Endothelial cell (in vitro differentiated cells): ENCODE results near the gene RBFOX2. TPM values are rescaled to one million over a fixed set of nuclear protein-coding genes. Genes with fewer than 3 reads are reported as not detected.

Experiments
- DNase-seq: peaks from one replicate; pipeline ENCODE4 v3.0.0; 2021; ENCODE audit warnings: low spot score
- H3K27ac Mint-ChIP-seq: one replicate; pipeline ENCODE4 v1.8.0; 2021; ENCODE audit warnings: mixed read lengths, inconsistent platforms; ENCODE audit not compliant: unreplicated experiment
- H3K27me3 Mint-ChIP-seq: one replicate; pipeline ENCODE4 v1.8.0; 2021; ENCODE audit warnings: mild to moderate bottlenecking, moderate library complexity, mixed read lengths, inconsistent platforms; ENCODE audit not compliant: unreplicated experiment
- H3K36me3 Mint-ChIP-seq: one replicate; pipeline ENCODE4 v1.8.0; 2021; ENCODE audit warnings: mild to moderate bottlenecking, low read depth, mixed read lengths, inconsistent platforms; ENCODE audit not compliant: unreplicated experiment
- H3K4me1 Mint-ChIP-seq: one replicate; pipeline ENCODE4 v1.8.0; 2021; ENCODE audit warnings: mild to moderate bottlenecking, mixed read lengths, inconsistent platforms; ENCODE audit not compliant: unreplicated experiment
- H3K4me3 Mint-ChIP-seq: one replicate; pipeline ENCODE4 v1.8.0; 2021; ENCODE audit warnings: mild to moderate bottlenecking, mixed read lengths, inconsistent platforms; ENCODE audit not compliant: unreplicated experiment
- H3K9me3 Mint-ChIP-seq: one replicate; pipeline ENCODE4 v1.8.0; 2021; ENCODE audit warnings: mixed read lengths, inconsistent platforms; ENCODE audit not compliant: unreplicated experiment
- total RNA-seq: library from RNA; stranded (reverse); fragmentation: NEBNext Ultra II Directional; extraction: Animal tissue kit (Norgen Biotek cat#: 25700); gene quantifications from one replicate; pipeline ENCODE4 v1.2.1, GENCODE V29; 2021; ENCODE audit not compliant: unreplicated experiment
- TF ChIP-seq, protein P1 (sequence below): fragments of 200-600 bp; sonication (generic); IDR thresholded peaks from one replicate; pipeline ENCODE4 v1.5.0; 2021; ENCODE audit warnings: antibody characterized with exemption; ENCODE audit not compliant: unreplicated experiment

RBFOX2 gene
- total RNA-seq, 1 donor from 2014 or later, result 228 TPM

DNA sequence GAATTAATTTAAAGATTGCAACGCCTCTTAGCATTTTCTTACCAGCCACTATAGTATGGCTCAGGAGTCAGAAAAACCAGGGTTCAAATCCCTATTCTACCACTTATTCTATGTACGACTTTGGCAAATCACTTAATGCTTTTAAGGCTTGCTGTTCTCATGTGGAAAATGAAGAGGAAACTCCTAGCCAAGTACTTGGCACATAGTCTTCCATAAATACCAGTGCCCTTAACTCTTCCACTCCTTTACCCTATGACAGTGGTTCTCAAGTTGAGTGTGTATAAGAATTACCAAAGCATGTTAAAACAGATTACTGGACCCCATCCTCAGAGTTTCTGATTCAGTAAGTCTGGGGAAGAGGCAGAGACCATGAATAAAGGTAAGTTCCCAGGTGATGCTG, 107.6 kb downstream of the RBFOX2 start:
- Mint-ChIP-seq H3K9me3 (no peaks in the 10 kb centered on the region), H3K27ac (no peak overlapping the region), H3K4me1 (peaks cover 34% of the 10 kb centered on the region), H3K27me3 (no peaks in the 10 kb centered on the region), H3K4me3 (no peak overlapping the region), H3K36me3 (no peaks in the 10 kb centered on the region)
- DNase-seq, result no peak
- TF ChIP-seq, protein P1, sequence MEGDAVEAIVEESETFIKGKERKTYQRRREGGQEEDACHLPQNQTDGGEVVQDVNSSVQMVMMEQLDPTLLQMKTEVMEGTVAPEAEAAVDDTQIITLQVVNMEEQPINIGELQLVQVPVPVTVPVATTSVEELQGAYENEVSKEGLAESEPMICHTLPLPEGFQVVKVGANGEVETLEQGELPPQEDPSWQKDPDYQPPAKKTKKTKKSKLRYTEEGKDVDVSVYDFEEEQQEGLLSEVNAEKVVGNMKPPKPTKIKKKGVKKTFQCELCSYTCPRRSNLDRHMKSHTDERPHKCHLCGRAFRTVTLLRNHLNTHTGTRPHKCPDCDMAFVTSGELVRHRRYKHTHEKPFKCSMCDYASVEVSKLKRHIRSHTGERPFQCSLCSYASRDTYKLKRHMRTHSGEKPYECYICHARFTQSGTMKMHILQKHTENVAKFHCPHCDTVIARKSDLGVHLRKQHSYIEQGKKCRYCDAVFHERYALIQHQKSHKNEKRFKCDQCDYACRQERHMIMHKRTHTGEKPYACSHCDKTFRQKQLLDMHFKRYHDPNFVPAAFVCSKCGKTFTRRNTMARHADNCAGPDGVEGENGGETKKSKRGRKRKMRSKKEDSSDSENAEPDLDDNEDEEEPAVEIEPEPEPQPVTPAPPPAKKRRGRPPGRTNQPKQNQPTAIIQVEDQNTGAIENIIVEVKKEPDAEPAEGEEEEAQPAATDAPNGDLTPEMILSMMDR, result no peak

DNA sequence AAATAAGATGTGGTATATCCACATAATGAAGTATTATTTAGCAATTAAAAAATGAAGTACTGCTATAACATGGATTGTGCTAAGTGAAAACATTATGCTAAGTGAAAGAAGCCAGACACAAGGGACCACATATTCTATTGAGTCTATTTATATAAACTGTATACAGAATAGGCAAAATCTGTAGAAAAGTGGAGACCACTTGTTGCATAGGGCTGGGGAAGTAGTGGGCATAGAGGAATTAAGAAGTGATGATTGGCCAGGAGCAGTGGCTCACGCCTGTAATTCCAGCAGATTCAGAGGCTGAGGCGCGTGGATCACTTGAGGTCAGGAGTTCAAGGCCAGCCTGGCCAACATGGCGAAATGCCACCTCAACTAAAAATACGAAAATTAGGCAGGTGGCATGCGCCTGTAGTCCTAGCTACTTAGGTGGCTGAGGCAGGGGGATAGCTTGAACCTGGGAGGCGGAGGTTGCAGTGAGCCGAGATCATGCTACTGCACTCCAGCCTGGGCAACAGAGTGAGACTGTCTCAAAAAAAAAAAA, 109.6 kb downstream of the RBFOX2 start:
- Mint-ChIP-seq H3K36me3 (no peaks in the 10 kb centered on the region), H3K27ac (no peak overlapping the region), H3K27me3 (no peaks in the 10 kb centered on the region), H3K4me1 (peaks cover 53% of the 10 kb centered on the region), H3K4me3 (no peak overlapping the region), H3K9me3 (no peaks in the 10 kb centered on the region)
- no peak for DNase-seq
- TF ChIP-seq, protein P1, result no peak

DNA sequence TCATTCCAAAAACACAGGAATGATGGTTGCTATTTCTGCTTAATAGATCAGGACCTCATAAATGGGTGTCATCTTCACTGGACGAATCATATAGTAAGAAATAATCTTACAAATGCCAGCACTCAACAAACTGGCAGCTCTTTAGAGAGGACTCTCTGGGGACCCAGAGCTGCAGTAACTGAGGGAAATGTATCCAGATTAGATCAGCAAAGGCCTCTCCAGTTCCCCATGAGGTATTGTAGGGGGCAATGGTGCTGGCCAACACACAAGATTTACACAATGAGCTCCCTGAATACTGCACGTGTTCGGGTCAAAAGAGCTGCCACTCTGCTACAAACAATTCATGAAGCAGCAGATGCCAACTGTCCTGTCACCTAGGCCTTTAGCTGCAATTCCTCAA, 110.2 kb downstream of the RBFOX2 start:
- TF ChIP-seq, protein P1, result no peak
- H3K4me3 Mint-ChIP-seq, result no peak overlapping the region
- no peaks in the 10 kb centered on the region for H3K27me3 Mint-ChIP-seq
- no peak for DNase-seq
- H3K9me3 Mint-ChIP-seq, result no peaks in the 10 kb centered on the region
- H3K4me1 Mint-ChIP-seq, result peaks cover 59% of the 10 kb centered on the region
- H3K36me3 Mint-ChIP-seq, result no peaks in the 10 kb centered on the region
- no peak overlapping the region for H3K27ac Mint-ChIP-seq

DNA sequence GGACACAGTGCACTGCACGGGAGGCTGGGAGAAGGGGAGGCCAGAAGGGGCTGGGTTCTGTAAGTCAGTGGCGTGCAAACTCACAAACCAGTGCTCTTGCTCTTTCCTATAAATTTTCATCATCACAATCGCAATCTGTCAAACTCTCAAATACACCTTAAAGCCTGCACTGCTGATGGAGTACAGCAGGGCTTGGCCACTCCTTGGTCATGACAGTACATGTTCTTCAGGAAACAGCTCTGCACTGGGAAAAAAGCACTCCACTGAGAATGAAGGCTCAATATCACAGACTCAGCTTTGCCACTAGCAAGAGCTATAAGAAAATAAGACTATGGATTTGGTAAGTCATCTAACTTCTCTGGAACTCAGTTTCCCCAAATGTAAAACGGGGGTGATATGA, 111.0 kb downstream of the RBFOX2 start:
- Mint-ChIP-seq H3K27me3 (no peaks in the 10 kb centered on the region), H3K4me1 (peaks cover 56% of the 10 kb centered on the region), H3K36me3 (no peaks in the 10 kb centered on the region), H3K27ac (no peak overlapping the region), H3K4me3 (no peak overlapping the region), H3K9me3 (no peaks in the 10 kb centered on the region)
- TF ChIP-seq, protein P1, result no peak
- DNase-seq, result no peak

DNA sequence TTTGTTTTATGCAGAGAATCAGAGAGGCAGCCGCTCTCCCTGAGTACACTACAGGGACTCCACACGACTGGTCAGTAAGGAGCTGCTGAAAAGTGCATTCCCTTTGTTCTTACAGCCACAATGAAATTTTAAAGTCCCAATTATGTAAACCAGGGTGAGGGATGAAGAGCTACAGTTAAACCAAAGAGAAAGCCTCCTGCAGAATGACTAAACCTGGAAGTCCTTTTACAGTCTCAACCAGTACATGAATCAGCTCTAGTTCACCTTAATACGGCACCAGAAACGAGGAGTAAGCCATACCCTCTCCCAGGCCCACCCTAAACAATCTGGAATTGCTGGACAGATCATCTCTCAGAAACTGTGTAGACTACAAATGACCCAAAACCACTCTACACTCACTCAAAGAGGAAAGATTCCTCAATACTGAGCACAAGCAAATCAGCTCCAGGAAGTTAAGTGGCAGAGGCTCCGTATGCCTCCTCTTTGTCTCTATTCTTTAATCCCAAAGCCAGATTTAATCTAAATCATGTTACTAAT, 113.1 kb downstream of the RBFOX2 start:
- no peak for DNase-seq
- Mint-ChIP-seq H3K4me3 (peak overlapping the region; percentile 80), H3K9me3 (no peaks in the 10 kb centered on the region), H3K27ac (peak overlapping the region; percentile 95), H3K27me3 (no peaks in the 10 kb centered on the region), H3K4me1 (peaks cover 63% of the 10 kb centered on the region), H3K36me3 (no peaks in the 10 kb centered on the region)
- TF ChIP-seq, protein P1, result no peak
